Glutamatergic neuron (in vitro differentiated cells): ENCODE results near the gene LACTBL1. TPM values are rescaled to one million over a fixed set of nuclear protein-coding genes. Genes with fewer than 3 reads are reported as not detected.
"Not testable (repeated sequence)": the region's sequence is repeated elsewhere in the genome, so short reads cannot be mapped to it uniquely, and the experiment has no call there.

Source experiments
- DNase-seq: peaks from one replicate; pipeline ENCODE4 v3.0.0; 2022
- H3K27ac Mint-ChIP-seq: one replicate; pipeline ENCODE4 v1.8.0; 2020; ENCODE audit warnings: mild to moderate bottlenecking, mixed read lengths, inconsistent platforms; ENCODE audit not compliant: unreplicated experiment
- H3K27me3 Mint-ChIP-seq: one replicate; pipeline ENCODE4 v1.8.0; 2020; ENCODE audit warnings: mild to moderate bottlenecking, moderate library complexity, mixed read lengths, inconsistent platforms; ENCODE audit not compliant: unreplicated experiment
- H3K36me3 Mint-ChIP-seq: one replicate; pipeline ENCODE4 v1.8.0; 2020; ENCODE audit warnings: mild to moderate bottlenecking, mixed read lengths, inconsistent platforms; ENCODE audit not compliant: unreplicated experiment
- H3K4me1 Mint-ChIP-seq: one replicate; pipeline ENCODE4 v1.8.0; 2020; ENCODE audit warnings: mild to moderate bottlenecking, low read depth, mixed read lengths, inconsistent platforms; ENCODE audit not compliant: unreplicated experiment
- H3K4me3 Mint-ChIP-seq: one replicate; pipeline ENCODE4 v1.8.0; 2020; ENCODE audit warnings: mild to moderate bottlenecking, mixed read lengths, inconsistent platforms; ENCODE audit not compliant: unreplicated experiment
- H3K9me3 Mint-ChIP-seq: one replicate; pipeline ENCODE4 v1.8.0; 2020; ENCODE audit warnings: mild to moderate bottlenecking, moderate library complexity, mixed read lengths, inconsistent platforms; ENCODE audit not compliant: unreplicated experiment
- total RNA-seq: library from RNA; stranded (reverse); fragmentation: NEBNext Ultra II Directional; extraction: Animal tissue kit (Norgen Biotek cat#: 25700); gene quantifications from one replicate; pipeline ENCODE4 v1.2.1, GENCODE V29; 2021; ENCODE audit not compliant: unreplicated experiment
- TF ChIP-seq, protein P1 (sequence below): fragments of 200-600 bp; sonication (generic); IDR thresholded peaks from one replicate; pipeline ENCODE4 v1.5.0; 2021; ENCODE audit not compliant: partially characterized antibody, unreplicated experiment

Gene LACTBL1
- total RNA-seq, 1 donor from 2014 or later: not detected

DNA sequence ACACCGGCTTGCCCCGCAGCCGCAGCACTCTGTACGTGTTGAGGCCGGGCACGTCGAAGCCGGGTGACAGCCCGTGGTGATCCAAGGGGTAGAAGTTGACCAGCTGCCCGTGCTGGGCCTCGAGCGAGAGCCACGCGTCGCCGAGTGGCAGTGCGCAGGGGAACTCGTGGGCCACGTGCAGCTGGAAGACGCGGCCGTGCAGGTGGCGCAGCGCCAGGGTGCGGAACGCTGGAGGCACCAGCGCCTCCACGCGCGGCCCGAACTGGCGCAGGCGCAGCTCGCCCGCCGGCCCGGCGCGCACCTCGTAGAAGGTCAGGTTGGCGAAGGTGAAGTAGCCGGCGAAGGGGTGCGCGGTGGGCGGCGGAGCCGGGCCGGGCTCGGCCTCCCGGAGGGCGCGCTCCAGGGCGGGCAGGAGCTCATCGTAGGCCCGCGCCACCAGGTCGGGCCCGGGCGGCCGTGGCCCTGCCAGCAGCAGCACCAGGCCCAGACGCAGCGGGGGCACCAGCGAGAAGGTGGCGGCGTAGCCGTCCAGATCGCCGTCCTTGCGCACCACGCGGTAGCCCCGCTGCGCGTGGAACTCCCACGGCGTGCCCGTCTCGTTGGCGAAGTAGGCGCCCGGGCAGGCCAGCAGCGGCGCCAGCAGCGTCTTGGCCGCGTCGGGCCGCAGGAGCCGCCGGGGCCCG, 19.5 kb downstream of the LACTBL1 start:
- no peaks in the 10 kb centered on the region for H3K9me3 Mint-ChIP-seq
- peaks cover 8% of the 10 kb centered on the region for H3K27me3 Mint-ChIP-seq
- TF ChIP-seq, protein P1, sequence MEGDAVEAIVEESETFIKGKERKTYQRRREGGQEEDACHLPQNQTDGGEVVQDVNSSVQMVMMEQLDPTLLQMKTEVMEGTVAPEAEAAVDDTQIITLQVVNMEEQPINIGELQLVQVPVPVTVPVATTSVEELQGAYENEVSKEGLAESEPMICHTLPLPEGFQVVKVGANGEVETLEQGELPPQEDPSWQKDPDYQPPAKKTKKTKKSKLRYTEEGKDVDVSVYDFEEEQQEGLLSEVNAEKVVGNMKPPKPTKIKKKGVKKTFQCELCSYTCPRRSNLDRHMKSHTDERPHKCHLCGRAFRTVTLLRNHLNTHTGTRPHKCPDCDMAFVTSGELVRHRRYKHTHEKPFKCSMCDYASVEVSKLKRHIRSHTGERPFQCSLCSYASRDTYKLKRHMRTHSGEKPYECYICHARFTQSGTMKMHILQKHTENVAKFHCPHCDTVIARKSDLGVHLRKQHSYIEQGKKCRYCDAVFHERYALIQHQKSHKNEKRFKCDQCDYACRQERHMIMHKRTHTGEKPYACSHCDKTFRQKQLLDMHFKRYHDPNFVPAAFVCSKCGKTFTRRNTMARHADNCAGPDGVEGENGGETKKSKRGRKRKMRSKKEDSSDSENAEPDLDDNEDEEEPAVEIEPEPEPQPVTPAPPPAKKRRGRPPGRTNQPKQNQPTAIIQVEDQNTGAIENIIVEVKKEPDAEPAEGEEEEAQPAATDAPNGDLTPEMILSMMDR: no peak
- no peak overlapping the region for H3K4me3 Mint-ChIP-seq
- H3K4me1 Mint-ChIP-seq: no peaks in the 10 kb centered on the region
- peaks cover 5% of the 10 kb centered on the region for H3K36me3 Mint-ChIP-seq
- DNase-seq: no peak
- H3K27ac Mint-ChIP-seq: no peak overlapping the region

DNA sequence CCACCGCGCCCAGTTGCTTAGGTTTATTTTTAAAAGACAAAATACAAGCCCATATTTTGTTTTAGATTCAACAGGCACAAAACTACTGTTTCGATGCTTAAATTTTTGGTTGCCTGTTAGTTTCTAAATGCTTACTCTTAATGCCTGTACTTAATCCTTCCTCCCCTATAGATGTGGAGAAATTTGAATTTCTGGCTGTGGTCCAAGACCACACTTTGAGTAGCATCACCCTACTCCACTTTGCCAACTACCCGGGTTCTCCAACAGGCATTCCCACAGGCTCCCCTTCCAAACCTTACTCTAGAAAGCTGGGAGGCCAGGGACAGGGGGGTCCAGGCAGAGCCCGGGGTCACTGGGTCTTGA, 20.0 kb downstream of the LACTBL1 start:
- DNase-seq: no peak
- H3K27me3 Mint-ChIP-seq: peaks cover 8% of the 10 kb centered on the region
- H3K9me3 Mint-ChIP-seq: no peaks in the 10 kb centered on the region
- TF ChIP-seq, protein P1: no peak
- no peak overlapping the region for H3K27ac Mint-ChIP-seq
- no peaks in the 10 kb centered on the region for H3K4me1 Mint-ChIP-seq
- no peak overlapping the region for H3K4me3 Mint-ChIP-seq
- peaks cover 5% of the 10 kb centered on the region for H3K36me3 Mint-ChIP-seq

- TF ChIP-seq, protein P1: no peak
- Mint-ChIP-seq H3K27ac (no peak overlapping the region), H3K4me1 (no peaks in the 10 kb centered on the region), H3K4me3 (no peak overlapping the region), H3K27me3 (peaks cover 8% of the 10 kb centered on the region), H3K36me3 (peaks cover 5% of the 10 kb centered on the region), H3K9me3 (no peaks in the 10 kb centered on the region)
- DNase-seq: no peak
These were observed 20.9 kb downstream of the LACTBL1 start for GRCh38 chr1:22951796-22952195.

DNA sequence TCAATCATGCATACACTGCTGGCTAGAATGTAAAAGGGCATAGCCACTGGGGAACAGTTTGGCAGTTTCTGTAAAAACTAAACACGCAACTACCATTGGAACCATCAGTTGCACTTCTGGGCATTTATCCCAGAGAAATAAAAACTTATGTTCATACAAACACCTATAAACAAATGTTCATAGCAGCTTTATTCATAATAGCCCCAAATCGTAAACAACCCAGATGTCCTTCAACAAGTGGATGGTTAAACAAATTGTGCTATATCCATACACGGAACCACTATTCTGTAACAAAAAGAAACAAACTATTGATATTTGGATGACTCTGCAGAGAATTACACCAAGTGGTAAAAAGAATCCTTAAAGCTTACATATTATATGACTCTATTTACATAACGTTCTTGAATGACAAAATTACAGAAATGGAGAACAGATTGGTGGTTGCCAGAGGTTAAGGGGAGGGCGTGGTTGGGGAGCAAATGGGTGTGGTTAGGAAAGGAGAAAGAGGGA, 22.8 kb downstream of the LACTBL1 start:
- Mint-ChIP-seq H3K36me3 (peaks cover 5% of the 10 kb centered on the region), H3K27me3 (peaks cover 8% of the 10 kb centered on the region), H3K9me3 (peaks cover 2% of the 10 kb centered on the region), H3K27ac (no peak overlapping the region), H3K4me3 (no peak overlapping the region), H3K4me1 (no peaks in the 10 kb centered on the region)
- TF ChIP-seq, protein P1: no peak
- no peak for DNase-seq

- H3K9me3 Mint-ChIP-seq, H3K4me1 Mint-ChIP-seq, DNase-seq, H3K27me3 Mint-ChIP-seq, H3K36me3 Mint-ChIP-seq, H3K4me3 Mint-ChIP-seq, H3K27ac Mint-ChIP-seq: not testable (repeated sequence)
These were observed 27.5 kb downstream of the LACTBL1 start for GRCh38 chr1:22945171-22945570.
